B cell (primary cell): ENCODE data around the gene MALRD1.

Experiments used
- EZH2 ChIP-seq: IDR thresholded peaks from 2 replicates; pipeline ENCODE4 v1.6.1; 2012; ENCODE audit warnings: borderline replicate concordance, low read depth, mild to moderate bottlenecking, moderate library complexity, low read length; ENCODE audit not compliant: insufficient read depth, poor library complexity, severe bottlenecking
- TF ChIP-seq, protein P1 (sequence below): fragments of 200-600 bp; IDR thresholded peaks from one replicate; pipeline ENCODE4 v1.8.0; 2022; ENCODE audit warnings: antibody characterized with exemption, mild to moderate bottlenecking

DNA sequence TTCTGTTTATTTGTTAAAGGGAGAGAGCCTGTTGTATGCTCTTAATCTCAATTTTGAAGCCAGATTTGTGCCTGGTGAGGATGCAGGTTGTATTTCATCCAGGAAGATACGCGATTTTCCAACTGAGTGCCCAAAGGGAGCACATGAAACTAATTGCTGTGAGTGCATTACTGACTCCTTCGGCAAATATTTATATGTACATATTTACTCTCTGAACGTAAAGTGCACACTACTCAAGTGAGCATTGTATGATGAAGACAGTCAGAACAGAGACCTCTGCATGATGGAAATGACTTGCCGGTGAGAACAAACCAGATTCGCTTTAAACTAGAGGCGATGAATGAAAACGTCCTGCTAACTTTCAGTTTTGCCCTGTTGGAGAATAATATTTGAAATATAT, 130.1 kb downstream of the MALRD1 start:
- TF ChIP-seq, protein P1, sequence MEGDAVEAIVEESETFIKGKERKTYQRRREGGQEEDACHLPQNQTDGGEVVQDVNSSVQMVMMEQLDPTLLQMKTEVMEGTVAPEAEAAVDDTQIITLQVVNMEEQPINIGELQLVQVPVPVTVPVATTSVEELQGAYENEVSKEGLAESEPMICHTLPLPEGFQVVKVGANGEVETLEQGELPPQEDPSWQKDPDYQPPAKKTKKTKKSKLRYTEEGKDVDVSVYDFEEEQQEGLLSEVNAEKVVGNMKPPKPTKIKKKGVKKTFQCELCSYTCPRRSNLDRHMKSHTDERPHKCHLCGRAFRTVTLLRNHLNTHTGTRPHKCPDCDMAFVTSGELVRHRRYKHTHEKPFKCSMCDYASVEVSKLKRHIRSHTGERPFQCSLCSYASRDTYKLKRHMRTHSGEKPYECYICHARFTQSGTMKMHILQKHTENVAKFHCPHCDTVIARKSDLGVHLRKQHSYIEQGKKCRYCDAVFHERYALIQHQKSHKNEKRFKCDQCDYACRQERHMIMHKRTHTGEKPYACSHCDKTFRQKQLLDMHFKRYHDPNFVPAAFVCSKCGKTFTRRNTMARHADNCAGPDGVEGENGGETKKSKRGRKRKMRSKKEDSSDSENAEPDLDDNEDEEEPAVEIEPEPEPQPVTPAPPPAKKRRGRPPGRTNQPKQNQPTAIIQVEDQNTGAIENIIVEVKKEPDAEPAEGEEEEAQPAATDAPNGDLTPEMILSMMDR, result no peak
- no peak for TF ChIP-seq EZH2
